Measurements from ENCODE around the gene UBE2N.

UBE2N gene, protein sequence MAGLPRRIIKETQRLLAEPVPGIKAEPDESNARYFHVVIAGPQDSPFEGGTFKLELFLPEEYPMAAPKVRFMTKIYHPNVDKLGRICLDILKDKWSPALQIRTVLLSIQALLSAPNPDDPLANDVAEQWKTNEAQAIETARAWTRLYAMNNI

GRCh38 chr12:93441617-93442410 lies at the start of gene UBE2N:
Gene UBE2N, minus strand, starts transcription at chr12:93441947. Its CDS starts 63 bp downstream, at chr12:93441884.
- Histone ChIP-seq H3K36me3 (ENCODE audit: control insufficient read depth in 2 of 2, insufficient read depth in 2 of 2, low read length in 2 of 2) (no peaks in the 10 kb centered on the region), H3K4me3 (ENCODE audit: low read length in 2 of 2) (peak within 1 kb of the TSS; percentile 95 to 98), H3K4me1 (ENCODE audit: control insufficient read depth in 2 of 2, insufficient read depth in 2 of 2, low read length in 2 of 2) (peaks cover 10 to 21% of the 10 kb centered on the region in 2 donors), H3K27me3 (ENCODE audit: control insufficient read depth in 2 of 2, insufficient read depth in 2 of 2, low read length in 2 of 2) (no peaks in the 10 kb centered on the region), H3K9ac (ENCODE audit: low read depth in 1 of 2, low read length in 2 of 2) (peak within 1 kb of the TSS; percentile 93 to 98), H3K27ac (ENCODE audit: low read depth in 2 of 2, low read length in 2 of 2) (peak within 1 kb of the TSS; percentile 89 to 93), H3K9me3 (ENCODE audit: control insufficient read depth in 2 of 2, low read length in 2 of 2) (no peaks in the 10 kb centered on the region)

- Histone ChIP-seq H3K36me3 (ENCODE audit: control insufficient read depth in 2 of 2, insufficient read depth in 2 of 2, low read length in 2 of 2) (peaks cover 41 to 48% of the 10 kb centered on the region in 2 donors), H3K27ac (ENCODE audit: low read depth in 2 of 2, low read length in 2 of 2) (no peak overlapping the region), H3K27me3 (ENCODE audit: control insufficient read depth in 2 of 2, insufficient read depth in 2 of 2, low read length in 2 of 2) (no peaks in the 10 kb centered on the region), H3K9ac (ENCODE audit: low read depth in 1 of 2, low read length in 2 of 2) (no peak overlapping the region), H3K4me3 (ENCODE audit: low read length in 2 of 2) (no peak overlapping the region), H3K4me1 (ENCODE audit: control insufficient read depth in 2 of 2, insufficient read depth in 2 of 2, low read length in 2 of 2) (no peaks in the 10 kb centered on the region), H3K9me3 (ENCODE audit: control insufficient read depth in 2 of 2, low read length in 2 of 2) (no peaks in the 10 kb centered on the region)
Observed at GRCh38 chr12:93484315-93484981, 42.7 kb upstream of the UBE2N start.

DNA sequence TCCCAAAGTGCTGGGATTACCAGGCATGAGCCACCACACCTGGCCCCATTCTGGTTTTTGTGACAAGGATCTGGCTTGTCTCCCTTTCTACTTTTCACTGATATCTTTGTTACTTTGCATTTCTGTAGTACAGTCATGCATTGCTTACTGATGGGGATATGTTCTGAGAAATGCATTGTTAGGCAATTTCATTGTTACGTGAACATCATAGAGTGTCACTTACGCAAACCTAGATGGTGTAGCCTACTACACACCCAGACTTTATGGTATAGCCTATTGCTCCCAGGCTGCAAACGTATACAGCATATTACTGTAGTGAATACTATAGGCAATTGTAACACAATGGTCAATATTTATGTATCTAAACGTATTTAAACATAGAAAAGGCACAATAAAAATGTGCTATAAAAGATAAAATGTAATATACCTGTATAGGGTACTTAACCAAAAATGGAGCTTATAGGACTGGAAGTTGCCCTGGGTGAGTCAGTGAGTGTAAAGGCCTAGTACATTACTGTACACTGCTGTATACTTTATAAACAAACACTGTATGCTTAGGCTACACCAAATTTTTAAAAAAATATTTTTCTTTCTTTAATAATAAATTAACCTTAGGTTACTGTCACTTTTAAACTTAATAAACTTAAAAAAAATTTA lies 41.5 kb upstream of the UBE2N start:
- Histone ChIP-seq H3K9me3 (ENCODE audit: control insufficient read depth in 2 of 2, low read length in 2 of 2) (no peaks in the 10 kb centered on the region), H3K27ac (ENCODE audit: low read depth in 2 of 2, low read length in 2 of 2) (peak overlapping the region in 1 of 2 donors; percentile 52), H3K4me3 (ENCODE audit: low read length in 2 of 2) (no peak overlapping the region), H3K4me1 (ENCODE audit: control insufficient read depth in 2 of 2, insufficient read depth in 2 of 2, low read length in 2 of 2) (no peaks in the 10 kb centered on the region), H3K36me3 (ENCODE audit: control insufficient read depth in 2 of 2, insufficient read depth in 2 of 2, low read length in 2 of 2) (peaks cover 33 to 53% of the 10 kb centered on the region in 2 donors), H3K27me3 (ENCODE audit: control insufficient read depth in 2 of 2, insufficient read depth in 2 of 2, low read length in 2 of 2) (no peaks in the 10 kb centered on the region), H3K9ac (ENCODE audit: low read depth in 1 of 2, low read length in 2 of 2) (no peak overlapping the region)

DNA sequence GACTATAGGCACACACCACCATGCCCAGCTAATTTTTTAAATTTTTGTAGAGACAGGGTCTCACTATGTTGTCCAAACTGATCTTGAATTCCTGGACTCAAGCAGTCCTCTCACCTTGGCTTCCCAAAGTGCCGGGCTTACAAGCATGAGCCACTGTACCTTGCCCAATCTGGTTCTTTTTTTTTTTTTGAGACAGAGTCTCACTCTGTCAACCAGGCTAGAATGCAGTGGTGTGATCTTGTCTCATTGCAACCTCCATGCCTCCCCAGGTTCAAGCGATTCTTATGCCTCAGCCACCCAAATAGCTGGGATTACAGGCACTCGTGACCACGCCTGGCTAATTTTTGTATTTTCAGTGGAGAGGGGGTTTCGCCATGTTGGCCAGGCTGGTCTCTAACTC lies 41.0 kb upstream of the UBE2N start:
- peak overlapping the region in 1 of 2 donors; percentile 52 for H3K27ac ChIP-seq (ENCODE audit: low read depth in 2 of 2, low read length in 2 of 2)
- H3K4me3 ChIP-seq (ENCODE audit: low read length in 2 of 2) = no peak overlapping the region
- no peak overlapping the region for H3K9ac ChIP-seq (ENCODE audit: low read depth in 1 of 2, low read length in 2 of 2)
- no peaks in the 10 kb centered on the region for H3K27me3 ChIP-seq (ENCODE audit: control insufficient read depth in 2 of 2, insufficient read depth in 2 of 2, low read length in 2 of 2)
- no peaks in the 10 kb centered on the region for H3K9me3 ChIP-seq (ENCODE audit: control insufficient read depth in 2 of 2, low read length in 2 of 2)
- no peaks in the 10 kb centered on the region for H3K4me1 ChIP-seq (ENCODE audit: control insufficient read depth in 2 of 2, insufficient read depth in 2 of 2, low read length in 2 of 2)
- H3K36me3 ChIP-seq (ENCODE audit: control insufficient read depth in 2 of 2, insufficient read depth in 2 of 2, low read length in 2 of 2) = peaks cover 30 to 55% of the 10 kb centered on the region in 2 donors

DNA sequence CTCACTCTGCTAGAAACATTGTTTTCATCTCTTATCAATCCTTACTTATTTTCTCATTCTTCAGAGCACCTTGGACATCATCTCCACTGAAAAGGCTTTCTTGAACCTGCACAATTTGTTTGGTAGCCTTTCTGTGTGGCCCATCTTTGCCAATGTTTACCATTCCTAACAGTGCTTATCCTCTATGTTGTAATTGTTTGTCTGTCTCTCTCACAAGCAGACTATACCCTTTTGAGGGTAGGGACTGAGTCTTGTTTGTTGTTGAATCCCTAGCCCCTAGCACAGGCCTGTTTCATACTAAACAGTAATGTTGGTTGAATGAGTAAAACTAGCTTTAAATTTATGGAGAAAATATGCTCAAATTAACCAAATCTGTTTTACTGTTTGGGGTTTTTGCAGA lies 34.8 kb upstream of the UBE2N start:
- Histone ChIP-seq H3K4me1 (ENCODE audit: control insufficient read depth in 2 of 2, insufficient read depth in 2 of 2, low read length in 2 of 2) (no peaks in the 10 kb centered on the region), H3K4me3 (ENCODE audit: low read length in 2 of 2) (no peak overlapping the region), H3K27me3 (ENCODE audit: control insufficient read depth in 2 of 2, insufficient read depth in 2 of 2, low read length in 2 of 2) (no peaks in the 10 kb centered on the region), H3K9me3 (ENCODE audit: control insufficient read depth in 2 of 2, low read length in 2 of 2) (no peaks in the 10 kb centered on the region), H3K27ac (ENCODE audit: low read depth in 2 of 2, low read length in 2 of 2) (no peak overlapping the region), H3K9ac (ENCODE audit: low read depth in 1 of 2, low read length in 2 of 2) (no peak overlapping the region), H3K36me3 (ENCODE audit: control insufficient read depth in 2 of 2, insufficient read depth in 2 of 2, low read length in 2 of 2) (peaks cover 9 to 36% of the 10 kb centered on the region in 2 donors)

- Histone ChIP-seq H3K4me1 (ENCODE audit: control insufficient read depth in 2 of 2, insufficient read depth in 2 of 2, low read length in 2 of 2) (peaks cover 3 to 8% of the 10 kb centered on the region in 2 donors), H3K36me3 (ENCODE audit: control insufficient read depth in 2 of 2, insufficient read depth in 2 of 2, low read length in 2 of 2) (peaks cover 3 to 11% of the 10 kb centered on the region in 2 donors), H3K27me3 (ENCODE audit: control insufficient read depth in 2 of 2, insufficient read depth in 2 of 2, low read length in 2 of 2) (no peaks in the 10 kb centered on the region), H3K9ac (ENCODE audit: low read depth in 1 of 2, low read length in 2 of 2) (no peak overlapping the region), H3K4me3 (ENCODE audit: low read length in 2 of 2) (no peak overlapping the region), H3K27ac (ENCODE audit: low read depth in 2 of 2, low read length in 2 of 2) (no peak overlapping the region), H3K9me3 (ENCODE audit: control insufficient read depth in 2 of 2, low read length in 2 of 2) (no peaks in the 10 kb centered on the region)
Observed at GRCh38 chr12:93469386-93469785, 27.6 kb upstream of the UBE2N start.

GRCh38 chr12:93468008-93468371 lies 26.2 kb upstream of the UBE2N start:
- Histone ChIP-seq H3K27me3 (ENCODE audit: control insufficient read depth in 2 of 2, insufficient read depth in 2 of 2, low read length in 2 of 2) (no peaks in the 10 kb centered on the region), H3K27ac (ENCODE audit: low read depth in 2 of 2, low read length in 2 of 2) (peak overlapping the region; percentile 89 to 95), H3K4me1 (ENCODE audit: control insufficient read depth in 2 of 2, insufficient read depth in 2 of 2, low read length in 2 of 2) (peaks cover 3 to 8% of the 10 kb centered on the region in 2 donors), H3K4me3 (ENCODE audit: low read length in 2 of 2) (peak overlapping the region; percentile 94 to 100), H3K9me3 (ENCODE audit: control insufficient read depth in 2 of 2, low read length in 2 of 2) (no peaks in the 10 kb centered on the region), H3K36me3 (ENCODE audit: control insufficient read depth in 2 of 2, insufficient read depth in 2 of 2, low read length in 2 of 2) (peaks cover 3 to 5% of the 10 kb centered on the region in 2 donors), H3K9ac (ENCODE audit: low read depth in 1 of 2, low read length in 2 of 2) (peak overlapping the region; percentile 88 to 92)

DNA sequence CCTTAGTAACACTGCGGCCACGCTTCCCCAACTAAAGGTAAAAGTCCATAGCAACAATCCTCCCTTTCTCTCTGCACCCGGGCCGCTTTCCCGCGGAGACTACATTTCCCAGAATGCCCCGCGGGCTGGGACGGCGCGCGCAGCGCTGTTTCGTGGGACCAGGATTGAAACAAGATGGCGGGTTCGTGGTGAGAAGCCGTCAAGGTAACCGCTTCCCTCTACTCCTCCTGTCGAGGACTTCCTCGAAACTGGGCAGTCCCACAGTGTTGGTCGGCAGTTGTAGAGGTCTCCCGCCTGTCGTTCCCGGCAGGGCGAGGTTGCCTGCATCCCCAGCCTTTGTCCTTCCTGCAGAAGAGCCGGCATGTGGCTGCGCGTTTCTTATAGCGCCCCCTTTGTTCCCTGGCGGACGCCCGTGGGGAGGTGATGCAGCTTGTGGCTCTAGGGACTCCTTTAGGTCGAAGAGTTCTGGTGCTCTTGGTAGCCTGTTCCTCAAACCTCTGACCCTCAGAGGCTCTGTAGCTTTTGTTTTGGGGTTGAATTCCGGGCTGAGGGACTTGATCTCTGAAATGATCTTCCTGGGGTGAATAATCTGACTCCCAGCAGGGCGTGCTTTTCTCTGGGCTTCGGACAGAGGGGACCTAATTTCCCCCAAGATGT lies 25.7 kb upstream of the UBE2N start, which contains the start of gene MRPL42:
Gene MRPL42, plus strand, starts transcription at position 164 of the 657 bp plus-strand sequence. CDS start 1,772 bp downstream, outside the sequence.
- Histone ChIP-seq H3K27me3 (ENCODE audit: control insufficient read depth in 2 of 2, insufficient read depth in 2 of 2, low read length in 2 of 2) (no peaks in the 10 kb centered on the region), H3K4me3 (ENCODE audit: low read length in 2 of 2) (peak within 1 kb of the TSS; percentile 94 to 100), H3K9ac (ENCODE audit: low read depth in 1 of 2, low read length in 2 of 2) (peak within 1 kb of the TSS; percentile 88 to 92), H3K36me3 (ENCODE audit: control insufficient read depth in 2 of 2, insufficient read depth in 2 of 2, low read length in 2 of 2) (peaks cover 3 to 5% of the 10 kb centered on the region in 2 donors), H3K9me3 (ENCODE audit: control insufficient read depth in 2 of 2, low read length in 2 of 2) (no peaks in the 10 kb centered on the region), H3K4me1 (ENCODE audit: control insufficient read depth in 2 of 2, insufficient read depth in 2 of 2, low read length in 2 of 2) (peaks cover 3 to 8% of the 10 kb centered on the region in 2 donors), H3K27ac (ENCODE audit: low read depth in 2 of 2, low read length in 2 of 2) (peak within 1 kb of the TSS; percentile 89 to 95)

DNA sequence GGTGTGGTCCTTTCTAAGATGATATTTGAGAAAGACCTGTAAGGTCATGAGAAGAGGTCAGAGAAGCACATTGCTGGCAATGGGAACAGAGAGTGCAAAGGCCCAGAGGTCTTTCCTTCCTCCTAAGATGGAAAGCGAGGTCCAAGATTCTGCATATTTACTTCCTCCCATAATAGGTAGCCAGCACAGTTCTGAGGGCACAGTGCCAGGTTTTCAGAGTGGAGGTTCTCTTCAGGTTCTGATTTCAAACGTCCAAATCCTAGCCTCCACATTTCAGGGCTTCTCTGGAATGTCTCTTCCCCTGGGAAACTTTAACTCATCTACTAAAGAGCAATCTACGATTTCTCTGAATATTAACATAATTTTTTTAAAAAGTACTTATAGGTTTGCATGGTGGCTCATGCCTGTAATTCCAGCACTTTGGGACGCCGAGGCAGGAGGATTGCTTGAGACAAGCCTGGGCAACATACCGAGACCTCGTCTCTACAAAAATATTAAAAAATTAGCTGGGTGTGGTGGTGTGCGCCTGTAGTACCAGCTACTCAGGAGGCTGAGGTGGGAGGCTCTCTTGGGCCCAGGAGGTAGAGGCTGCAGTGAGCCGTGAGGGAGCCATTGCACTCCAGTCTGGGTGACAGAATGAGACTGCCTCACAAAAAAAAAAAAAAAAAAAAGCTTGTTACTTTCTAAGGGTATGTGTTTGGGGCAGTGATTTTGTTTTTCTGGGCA lies 25.0 kb upstream of the UBE2N start:
- Histone ChIP-seq H3K27ac (ENCODE audit: low read depth in 2 of 2, low read length in 2 of 2) (peak overlapping the region in 1 of 2 donors; percentile 89), H3K36me3 (ENCODE audit: control insufficient read depth in 2 of 2, insufficient read depth in 2 of 2, low read length in 2 of 2) (peaks cover 3 to 5% of the 10 kb centered on the region in 2 donors), H3K9me3 (ENCODE audit: control insufficient read depth in 2 of 2, low read length in 2 of 2) (no peaks in the 10 kb centered on the region), H3K9ac (ENCODE audit: low read depth in 1 of 2, low read length in 2 of 2) (peak overlapping the region in 1 of 2 donors; percentile 88), H3K4me3 (ENCODE audit: low read length in 2 of 2) (peak overlapping the region; percentile 94 to 100), H3K4me1 (ENCODE audit: control insufficient read depth in 2 of 2, insufficient read depth in 2 of 2, low read length in 2 of 2) (peaks cover 3 to 8% of the 10 kb centered on the region in 2 donors), H3K27me3 (ENCODE audit: control insufficient read depth in 2 of 2, insufficient read depth in 2 of 2, low read length in 2 of 2) (no peaks in the 10 kb centered on the region)

All from mucosa of rectum (tissue), 2 donors.